Adrenal gland (tissue), 5 donors: Measurements from ENCODE around the gene FDPS.

ENCODE experiments used
- POLR2A ChIP-seq, 2 donors: fragments of 450-650 bp; IDR thresholded peaks; one replicate each; pipeline ENCODE4 v1.6.1; 2017; ENCODE audit warnings: antibody characterized with exemption in 2 of 2, mild to moderate bottlenecking in 2 of 2, moderate library complexity in 1 of 2
- TF ChIP-seq, protein P1 (sequence below), 6 experiments: fragments of 450-650 bp in 4 of 6; fragments of 200-600 bp in 2 of 6; sonication (generic) in 1 of 6; IDR thresholded peaks; 1 replicate in 5 of 6; 2 replicates in 1 of 6; pipeline versions ENCODE4 v1.5.1 to v1.8.0; 2016 to 2021; ENCODE audit warnings: antibody characterized with exemption in 6 of 6, mild to moderate bottlenecking in 2 of 6, moderate library complexity in 1 of 6
- donor health status: DM: no; HTN: no; CAD: no.

DNA sequence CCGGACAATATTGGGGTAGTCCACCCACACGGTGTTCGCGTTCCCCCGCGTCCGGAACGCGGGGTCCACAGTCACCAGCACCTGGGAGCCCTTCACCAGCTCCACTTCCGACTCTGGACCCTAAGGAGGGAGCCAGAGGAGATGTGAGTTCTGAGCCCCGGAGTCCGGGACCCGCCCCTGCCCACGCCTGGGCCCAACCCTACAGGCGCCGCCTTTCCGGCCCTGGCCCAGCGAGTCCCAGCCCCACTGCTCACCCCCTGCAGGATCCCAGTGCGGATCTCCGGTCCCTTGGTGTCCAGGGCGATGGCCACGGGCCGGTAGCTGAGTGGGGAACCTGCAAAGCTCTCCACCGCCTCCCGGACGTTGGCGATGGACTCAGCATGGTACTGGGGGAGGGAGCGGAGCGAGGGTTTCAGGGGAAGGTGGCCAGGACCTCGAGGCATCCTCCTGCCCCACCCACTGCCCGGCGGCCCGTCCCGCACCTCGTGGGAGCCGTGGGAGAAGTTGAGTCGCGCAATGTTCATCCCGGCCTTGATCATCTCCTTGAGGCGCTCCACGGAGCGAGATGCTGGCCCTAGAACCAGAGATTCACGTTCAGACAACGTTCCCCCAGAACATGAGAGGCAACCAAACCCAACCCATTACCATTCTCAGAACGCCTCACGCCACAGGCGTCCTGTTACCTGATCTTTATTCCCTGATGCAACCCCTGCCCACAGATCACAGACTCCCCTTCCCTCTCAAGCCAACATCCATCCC is 13.3 kb upstream of the FDPS start:
- TF ChIP-seq, protein P1, sequence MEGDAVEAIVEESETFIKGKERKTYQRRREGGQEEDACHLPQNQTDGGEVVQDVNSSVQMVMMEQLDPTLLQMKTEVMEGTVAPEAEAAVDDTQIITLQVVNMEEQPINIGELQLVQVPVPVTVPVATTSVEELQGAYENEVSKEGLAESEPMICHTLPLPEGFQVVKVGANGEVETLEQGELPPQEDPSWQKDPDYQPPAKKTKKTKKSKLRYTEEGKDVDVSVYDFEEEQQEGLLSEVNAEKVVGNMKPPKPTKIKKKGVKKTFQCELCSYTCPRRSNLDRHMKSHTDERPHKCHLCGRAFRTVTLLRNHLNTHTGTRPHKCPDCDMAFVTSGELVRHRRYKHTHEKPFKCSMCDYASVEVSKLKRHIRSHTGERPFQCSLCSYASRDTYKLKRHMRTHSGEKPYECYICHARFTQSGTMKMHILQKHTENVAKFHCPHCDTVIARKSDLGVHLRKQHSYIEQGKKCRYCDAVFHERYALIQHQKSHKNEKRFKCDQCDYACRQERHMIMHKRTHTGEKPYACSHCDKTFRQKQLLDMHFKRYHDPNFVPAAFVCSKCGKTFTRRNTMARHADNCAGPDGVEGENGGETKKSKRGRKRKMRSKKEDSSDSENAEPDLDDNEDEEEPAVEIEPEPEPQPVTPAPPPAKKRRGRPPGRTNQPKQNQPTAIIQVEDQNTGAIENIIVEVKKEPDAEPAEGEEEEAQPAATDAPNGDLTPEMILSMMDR (IDR thresholded peaks at IDR 0.05), result no peak
- TF ChIP-seq POLR2A (IDR thresholded peaks at IDR 0.05), result no peak
